ENCODE results near the gene WAC.
"Not testable (repeated sequence)": the region's sequence is repeated elsewhere in the genome, so short reads cannot be mapped to it uniquely, and the experiment has no call there.

Gene WAC, protein sequence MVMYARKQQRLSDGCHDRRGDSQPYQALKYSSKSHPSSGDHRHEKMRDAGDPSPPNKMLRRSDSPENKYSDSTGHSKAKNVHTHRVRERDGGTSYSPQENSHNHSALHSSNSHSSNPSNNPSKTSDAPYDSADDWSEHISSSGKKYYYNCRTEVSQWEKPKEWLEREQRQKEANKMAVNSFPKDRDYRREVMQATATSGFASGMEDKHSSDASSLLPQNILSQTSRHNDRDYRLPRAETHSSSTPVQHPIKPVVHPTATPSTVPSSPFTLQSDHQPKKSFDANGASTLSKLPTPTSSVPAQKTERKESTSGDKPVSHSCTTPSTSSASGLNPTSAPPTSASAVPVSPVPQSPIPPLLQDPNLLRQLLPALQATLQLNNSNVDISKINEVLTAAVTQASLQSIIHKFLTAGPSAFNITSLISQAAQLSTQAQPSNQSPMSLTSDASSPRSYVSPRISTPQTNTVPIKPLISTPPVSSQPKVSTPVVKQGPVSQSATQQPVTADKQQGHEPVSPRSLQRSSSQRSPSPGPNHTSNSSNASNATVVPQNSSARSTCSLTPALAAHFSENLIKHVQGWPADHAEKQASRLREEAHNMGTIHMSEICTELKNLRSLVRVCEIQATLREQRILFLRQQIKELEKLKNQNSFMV

DNA sequence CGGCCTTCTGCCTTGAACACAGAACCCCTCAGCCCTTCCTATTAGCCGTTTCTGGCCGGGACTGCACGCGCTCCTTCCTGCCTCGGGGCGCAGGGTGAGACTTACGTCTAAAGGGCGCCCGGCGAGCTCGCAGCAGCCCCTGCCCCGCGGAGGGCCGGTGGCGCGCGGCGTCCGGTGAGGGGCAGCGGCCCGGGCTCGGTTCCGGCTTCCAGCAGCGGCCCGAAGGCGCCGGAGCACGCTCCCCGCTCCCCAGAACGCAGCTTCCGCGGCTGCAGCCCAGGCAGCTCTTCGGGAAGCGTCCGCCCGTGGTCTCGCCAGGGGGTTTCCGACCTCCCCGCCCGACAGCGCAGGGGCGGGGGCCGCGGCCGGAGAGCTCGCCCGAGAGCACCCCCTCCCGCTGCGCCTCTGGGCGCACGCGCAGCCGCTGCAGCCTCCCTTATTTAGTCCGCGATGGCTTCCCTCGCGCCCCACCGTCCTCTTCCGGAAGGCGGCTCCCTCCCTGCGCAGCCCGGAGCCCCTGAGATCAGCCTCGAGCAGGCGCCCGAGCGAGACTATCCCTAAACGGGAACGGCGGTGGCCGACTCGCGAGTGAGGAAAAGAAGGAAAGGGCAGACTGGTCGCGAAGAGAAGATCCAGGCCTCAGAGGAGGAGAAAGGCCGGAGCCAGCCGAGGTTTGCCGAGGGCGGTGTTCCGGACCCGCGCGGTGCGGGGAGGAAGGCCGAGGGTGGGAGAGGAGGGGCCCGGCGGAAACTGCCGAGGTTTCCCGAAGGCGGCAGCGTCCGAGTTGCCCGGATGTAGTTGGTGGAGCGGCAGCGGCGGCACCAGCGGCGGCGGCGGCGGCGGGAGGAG, at the start of gene WAC:
Gene WAC (plus strand): TSS at position 782 of the 849 bp plus-strand sequence. CDS start 462 bp downstream, outside the sequence.
- peak; percentile 94 for DNase-seq (ENCODE audit: low read depth in 2 of 2)

DNA sequence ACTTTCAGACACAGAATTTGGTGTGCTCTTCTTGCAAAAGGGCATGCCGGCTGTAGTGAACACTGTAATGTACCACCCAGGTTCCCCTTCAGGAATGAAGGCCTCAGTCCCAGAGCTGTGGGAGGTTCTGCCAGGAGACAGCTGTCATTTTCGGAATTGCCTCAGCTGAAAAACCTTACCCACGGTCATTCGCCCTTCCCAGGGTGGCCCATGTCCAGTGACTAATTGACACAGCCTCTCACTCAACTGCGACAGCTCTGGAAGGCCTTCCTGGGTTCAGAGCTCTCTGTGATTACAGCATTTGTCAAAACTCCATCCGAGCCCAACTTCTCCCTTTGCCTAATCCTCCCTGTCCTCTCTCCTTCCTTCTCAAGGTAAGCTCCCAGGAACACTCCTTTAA, 43.7 kb upstream of the WAC start:
- no peak for DNase-seq (ENCODE audit: low read depth in 2 of 2)

DNA sequence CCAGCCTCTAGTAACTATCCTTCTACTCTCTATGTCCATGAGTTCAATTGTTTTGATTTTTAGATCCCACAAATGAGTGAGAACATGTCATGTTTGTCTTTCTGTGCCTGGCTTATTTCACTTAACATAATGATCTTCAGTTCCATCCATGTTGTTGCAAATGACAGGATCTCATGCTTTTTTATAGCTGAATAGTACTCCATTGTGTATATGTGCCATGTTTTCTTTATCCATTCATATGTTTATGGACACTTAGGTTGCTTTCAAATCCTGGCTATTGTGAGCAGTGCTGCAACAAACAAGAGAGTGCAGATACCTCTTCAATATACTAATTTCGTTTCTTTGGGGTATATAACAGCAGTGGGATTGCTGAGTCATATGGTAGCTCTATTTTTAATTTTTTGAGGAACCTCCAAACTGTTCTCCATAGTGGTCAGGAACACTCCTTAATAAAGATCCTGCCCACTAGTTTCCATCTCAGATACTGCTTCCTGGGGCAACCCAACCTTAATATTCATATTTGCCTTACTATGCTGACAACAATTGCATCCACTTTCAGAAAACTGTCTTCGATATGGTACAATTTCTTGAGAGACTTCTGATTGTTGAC, 42.6 kb upstream of the WAC start:
- not testable (repeated sequence) for DNase-seq (ENCODE audit: low read depth in 2 of 2)

DNA sequence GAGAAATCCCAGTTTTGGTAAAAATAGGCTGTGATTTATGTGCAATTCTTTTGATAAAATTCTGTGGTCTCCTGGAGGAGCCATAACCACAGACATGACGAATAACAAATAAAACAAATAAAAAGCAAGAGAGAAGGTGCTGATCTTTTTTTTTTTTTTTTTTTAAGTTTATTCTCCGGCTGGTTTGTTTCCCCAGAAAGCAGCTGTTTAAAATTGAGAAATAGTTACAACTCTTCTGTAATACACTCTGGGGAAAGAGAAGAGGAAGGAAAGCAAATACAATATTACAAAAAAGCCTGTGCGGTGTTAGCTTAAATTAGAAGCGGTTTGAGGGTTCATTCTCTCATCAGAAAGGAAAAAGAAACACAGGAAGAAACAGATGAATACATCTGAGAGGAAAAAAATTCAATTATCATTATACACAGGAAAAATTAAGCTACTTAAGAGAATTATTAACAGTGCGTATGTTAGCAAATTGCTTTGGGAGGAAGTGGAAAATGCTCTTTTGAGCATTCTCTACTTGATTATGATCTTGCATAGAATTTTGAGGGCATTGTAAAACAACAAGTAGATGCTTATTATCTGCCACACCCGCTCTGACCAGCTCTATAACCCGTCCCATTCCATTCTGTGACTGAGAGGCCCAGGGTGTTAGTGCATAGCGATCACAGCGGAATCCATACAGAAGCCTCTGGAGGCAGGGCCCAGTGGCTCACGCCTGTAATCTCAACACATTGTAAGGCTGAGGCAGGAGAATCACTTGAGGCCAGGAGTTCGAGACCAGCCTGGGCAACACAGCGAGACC, 40.6 kb upstream of the WAC start:
- no peak for DNase-seq (ENCODE audit: low read depth in 2 of 2)

DNA sequence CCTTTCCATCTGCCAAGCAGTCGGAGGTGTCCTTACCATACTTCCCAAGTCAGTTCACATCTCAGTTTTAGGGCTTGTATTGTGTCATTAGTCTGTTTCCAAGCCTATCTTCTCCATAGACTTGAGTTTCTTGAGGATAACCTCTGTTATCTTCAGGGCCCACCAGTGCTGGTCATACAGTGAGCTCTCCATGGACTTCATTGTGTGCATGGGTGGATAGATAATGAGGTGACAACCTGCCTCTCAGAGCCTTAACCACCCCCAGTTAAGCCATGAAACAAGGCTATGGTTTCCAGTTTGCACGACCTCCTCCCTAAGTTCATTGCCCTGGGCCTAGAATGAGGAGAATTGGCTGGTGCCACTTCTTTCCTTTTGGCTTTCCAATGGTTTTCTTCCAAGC, 38.5 kb upstream of the WAC start:
- DNase-seq (ENCODE audit: low read depth in 2 of 2): no peak

DNA sequence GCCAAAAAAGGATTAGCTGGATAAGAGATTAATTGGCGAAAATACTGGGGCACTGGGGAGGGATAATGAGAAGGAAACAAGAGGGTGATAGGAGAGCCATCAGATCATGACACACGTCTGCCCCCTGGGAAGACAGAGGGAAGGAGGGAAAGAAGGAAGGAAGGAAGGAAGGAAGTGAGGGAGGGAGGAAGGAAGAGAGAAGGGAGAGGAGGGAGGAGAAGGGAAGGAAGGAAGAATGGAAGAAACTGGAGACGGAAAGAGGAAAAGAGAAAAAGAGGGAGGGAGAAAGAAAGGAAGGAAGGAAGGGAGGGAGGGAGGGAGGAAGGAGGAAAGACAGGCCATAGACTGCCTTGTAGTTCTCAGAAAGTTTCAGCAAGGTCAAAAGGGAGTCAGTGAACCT, 37.8 kb upstream of the WAC start:
- DNase-seq (ENCODE audit: low read depth in 2 of 2): no peak

DNA sequence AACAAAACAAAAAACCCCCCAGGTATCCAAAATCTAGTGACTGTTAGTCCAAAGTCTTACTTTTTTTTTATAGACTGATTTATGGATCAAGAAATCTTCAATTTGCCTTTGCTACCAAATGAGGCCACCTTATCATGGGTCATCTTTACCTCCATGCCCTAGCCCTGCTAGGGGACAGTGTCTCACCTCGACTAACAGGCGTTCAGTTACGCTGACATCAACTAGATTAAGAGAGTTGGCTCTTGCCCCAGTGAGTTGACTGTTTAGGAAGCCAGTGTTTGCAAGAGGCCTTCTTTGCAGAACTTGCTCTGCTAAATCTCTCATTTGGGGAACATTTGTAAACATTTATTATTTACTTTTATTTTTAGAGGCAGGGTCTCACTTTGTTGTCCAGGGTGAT, 36.9 kb upstream of the WAC start:
- DNase-seq (ENCODE audit: low read depth in 2 of 2): no peak

DNA sequence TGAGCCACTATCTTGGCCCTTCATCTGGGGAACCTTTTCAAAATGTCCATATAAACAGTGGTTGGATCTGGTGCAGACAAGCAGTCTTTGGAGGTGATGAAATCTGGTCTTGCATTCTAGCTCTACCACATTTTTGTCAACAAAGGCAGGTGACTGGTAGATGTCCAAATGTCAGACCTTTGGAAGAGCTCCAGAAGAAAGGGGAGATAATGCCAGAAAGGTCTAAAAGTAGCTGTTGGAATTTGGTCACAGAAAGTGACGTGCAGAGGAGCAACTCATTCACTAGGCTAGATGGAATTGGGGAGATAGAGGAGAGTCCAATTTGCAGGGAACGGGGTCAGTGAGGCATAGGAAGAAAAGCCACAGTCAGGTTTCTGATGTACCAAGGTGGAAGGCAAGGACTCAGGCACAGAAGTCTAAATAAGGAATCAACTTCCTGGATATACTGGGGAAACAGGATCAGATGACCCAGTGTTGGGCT, 36.4 kb upstream of the WAC start:
- DNase-seq (ENCODE audit: low read depth in 2 of 2): no peak

DNA sequence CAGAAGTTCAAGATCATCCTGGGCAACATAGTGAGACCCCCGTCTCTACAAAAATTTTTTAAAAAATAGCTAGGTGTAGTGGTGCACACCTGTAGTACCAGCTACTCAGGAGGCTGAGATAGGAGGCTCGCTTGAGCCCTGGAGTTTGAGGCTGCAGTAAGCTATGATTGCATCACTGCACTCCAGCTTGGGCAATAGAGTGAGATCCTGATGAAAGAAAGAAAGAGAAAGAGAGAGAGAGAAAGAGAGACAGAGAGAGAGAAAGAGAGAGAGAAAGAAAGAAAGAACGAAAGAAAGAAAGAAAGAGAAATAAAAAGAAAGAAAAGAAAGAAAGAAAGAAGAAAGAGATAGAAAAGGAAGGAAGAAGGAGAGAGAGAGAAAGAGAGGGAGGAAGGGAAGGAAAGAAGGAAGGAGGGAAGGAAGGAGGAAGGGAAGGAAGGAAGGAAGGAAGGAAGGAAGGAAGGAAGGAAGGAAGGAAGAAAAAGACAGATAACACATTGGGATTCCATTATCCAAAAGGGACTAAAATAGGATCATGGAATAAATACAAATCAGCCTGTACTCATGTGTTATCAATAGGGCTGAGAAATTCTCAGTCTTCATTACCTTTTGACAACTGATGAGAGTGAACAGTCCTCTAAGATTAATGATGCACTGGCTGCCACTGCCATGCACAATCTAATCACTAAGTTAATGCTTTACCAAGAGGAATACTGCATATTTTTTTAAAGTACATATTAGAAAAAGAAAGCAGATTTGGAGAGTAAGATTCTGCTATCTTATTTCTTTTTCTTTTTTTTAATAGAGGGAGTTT, 35.4 kb upstream of the WAC start:
- DNase-seq (ENCODE audit: low read depth in 2 of 2): no peak

DNA sequence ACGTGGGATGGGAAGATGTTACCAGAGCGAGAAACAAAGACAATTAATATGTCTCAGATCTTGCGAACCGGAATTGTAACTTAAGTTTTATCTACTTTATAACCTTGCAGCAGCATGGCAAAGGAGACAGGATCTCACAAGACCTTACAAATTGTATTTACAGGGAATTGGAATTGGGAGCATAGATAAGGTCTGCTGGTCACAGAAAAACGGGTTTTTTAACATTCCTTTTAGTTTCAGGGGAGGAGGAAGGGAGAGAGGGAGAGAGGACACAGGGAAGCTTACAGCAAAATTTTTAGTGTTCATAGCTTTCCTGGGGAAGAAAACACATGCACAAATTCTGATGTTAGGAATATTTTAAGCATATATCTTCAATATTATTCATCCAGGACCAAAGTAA, 32.7 kb upstream of the WAC start:
- DNase-seq (ENCODE audit: low read depth in 2 of 2): not testable (repeated sequence)

DNA sequence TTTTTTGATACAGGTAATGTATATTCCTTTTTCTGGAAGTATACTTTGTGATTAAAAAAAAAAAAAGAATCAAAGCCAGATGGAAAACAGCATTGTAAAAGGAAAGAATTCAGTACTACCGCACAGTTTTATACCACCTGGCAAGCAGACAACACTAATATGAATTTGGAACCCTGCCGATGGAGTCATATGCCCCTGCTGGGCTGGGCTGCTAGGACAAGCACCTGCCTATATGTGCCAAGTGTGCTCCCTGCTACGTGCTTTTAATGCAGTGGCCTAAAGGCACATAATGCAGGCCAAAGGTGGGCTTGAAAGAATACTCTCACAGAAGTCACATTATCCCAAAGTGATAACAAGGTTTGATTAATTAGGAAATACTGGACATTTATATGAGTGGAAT, 29.8 kb upstream of the WAC start:
- no peak for DNase-seq (ENCODE audit: low read depth in 2 of 2)

DNA sequence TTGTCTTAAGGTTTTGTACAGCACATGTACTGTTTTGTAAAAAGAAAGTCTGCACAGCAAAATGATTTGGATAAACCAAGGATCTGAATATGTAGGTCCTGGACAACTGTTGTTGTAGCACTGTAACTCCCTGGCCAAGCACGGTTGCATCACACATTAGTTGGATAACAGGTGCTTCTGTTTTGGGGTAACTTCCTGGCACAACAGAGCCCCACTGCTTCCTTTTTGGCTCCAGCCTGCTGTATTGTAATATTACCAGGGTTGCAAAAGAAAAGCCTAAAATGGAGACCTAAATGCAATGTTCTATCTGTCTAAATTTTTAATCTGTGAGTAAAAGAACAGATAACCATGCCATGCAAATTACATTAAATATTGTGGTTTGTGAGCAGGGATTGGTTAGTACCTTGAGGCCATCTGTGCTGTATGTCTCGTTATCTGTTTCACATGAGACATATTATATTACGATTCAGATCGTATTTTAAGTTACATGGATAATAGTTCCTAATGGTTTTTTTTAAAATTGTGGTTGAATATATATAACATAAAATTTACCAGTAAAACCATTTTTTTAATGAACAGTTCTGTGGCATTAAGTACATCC, 27.5 kb upstream of the WAC start:
- no peak for DNase-seq (ENCODE audit: low read depth in 2 of 2)

DNA sequence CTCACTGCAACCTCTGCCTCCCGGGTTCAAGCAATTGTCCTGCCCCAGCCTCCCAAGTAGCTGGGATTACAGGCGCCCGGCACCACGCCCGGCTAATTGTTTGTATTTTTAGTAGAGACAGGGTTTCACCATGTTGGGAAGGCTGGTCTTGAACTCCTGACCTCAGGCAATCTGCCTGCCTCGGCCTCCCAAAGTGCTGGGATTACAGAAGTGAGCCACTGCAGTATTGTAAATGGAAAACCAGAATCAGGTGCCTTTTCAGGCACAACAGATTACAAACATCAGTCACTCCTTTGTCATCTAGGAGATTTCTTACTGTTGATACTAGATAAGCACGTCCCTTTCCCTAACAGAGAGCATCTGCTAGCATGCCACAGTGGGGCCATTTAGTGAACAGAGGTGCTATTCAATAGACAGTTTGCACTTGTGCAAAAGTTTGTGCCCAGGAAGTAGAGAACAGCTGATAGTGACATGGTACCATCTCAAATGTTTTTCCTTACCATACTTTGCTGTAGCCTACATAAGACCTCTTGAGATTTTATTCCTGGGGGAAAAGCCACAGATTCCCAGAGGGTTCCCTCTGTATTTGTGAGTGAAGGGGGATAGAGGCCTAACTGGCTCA, 24.5 kb upstream of the WAC start:
- DNase-seq (ENCODE audit: low read depth in 2 of 2): no peak

DNA sequence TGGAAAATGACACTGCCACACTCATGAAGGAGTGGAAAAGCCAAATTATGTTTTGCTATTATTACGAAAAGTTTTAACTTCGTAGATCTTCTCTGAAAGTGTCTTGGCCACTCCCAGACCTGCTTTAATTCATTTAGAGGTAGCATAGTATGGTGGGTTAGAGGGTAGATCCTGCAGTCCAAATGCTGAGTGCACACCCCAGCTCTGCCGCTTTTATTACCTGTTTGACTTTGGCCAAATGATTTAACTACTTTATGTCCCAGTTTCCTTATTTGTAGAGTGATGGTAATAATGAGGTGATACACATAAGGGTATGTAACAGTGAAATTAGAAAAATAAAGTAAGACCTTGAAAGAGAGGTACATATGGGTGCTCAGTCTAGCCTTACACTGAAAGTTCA, 23.6 kb upstream of the WAC start:
- no peak for DNase-seq (ENCODE audit: low read depth in 2 of 2)

DNA sequence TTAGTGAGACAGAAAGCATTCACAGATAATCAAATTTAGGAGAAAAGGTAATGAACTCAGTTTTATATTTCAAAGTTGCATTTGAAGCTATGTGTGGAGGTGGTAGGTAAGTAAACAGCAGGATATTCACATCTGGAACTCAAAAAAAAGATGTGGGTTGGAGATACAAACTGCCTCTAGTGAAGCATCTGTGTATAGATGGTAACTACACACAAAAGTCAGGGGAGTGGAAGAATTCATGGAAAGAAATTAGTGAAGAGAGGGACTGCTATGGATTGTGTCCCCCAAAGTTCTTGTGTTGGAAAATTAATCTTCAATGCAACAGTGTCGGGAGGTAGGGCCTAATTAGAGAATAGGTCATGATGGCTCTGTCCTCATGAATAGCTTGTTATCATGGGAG, 18.3 kb upstream of the WAC start:
- no peak for DNase-seq (ENCODE audit: low read depth in 2 of 2)

DNA sequence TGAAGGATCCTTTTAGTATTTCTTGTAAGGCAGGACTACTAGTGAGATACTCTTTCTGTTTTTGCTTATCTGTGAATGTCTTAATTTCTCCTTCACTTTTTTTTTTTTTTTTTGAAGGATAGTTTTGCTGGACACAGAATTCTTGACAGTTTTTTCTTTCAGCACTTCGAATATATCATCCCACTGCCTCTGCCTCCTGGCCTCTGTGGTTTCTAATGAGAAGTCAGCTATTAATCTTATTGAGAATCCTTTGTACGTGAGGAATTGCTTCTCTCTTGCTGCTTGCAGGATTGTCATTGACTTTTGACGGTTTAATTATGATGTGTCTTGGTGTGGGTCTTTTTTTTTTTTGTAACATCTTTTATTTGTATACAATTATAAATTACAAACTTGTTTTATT, 12.6 kb upstream of the WAC start:
- no peak for DNase-seq (ENCODE audit: low read depth in 2 of 2)

DNA sequence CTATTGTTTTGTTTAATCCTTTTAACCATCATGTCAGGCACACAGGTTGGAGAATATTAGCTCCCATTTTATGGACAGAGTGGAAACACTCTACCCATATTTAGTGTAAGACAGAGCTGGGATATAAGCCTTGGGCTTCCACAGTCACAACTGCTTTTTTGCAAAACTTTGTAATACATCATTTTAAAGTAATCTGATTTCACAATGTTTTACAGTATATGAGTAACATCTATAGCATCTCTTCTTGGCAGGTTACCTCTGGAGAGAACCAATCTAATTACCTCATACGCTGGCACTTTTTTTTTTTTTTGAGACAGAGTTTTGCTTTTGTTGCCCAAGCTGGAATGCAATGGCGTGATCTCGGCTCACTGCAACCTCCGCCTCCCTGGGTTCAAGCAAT, 12.1 kb upstream of the WAC start:
- not testable (repeated sequence) for DNase-seq (ENCODE audit: low read depth in 2 of 2)

DNA sequence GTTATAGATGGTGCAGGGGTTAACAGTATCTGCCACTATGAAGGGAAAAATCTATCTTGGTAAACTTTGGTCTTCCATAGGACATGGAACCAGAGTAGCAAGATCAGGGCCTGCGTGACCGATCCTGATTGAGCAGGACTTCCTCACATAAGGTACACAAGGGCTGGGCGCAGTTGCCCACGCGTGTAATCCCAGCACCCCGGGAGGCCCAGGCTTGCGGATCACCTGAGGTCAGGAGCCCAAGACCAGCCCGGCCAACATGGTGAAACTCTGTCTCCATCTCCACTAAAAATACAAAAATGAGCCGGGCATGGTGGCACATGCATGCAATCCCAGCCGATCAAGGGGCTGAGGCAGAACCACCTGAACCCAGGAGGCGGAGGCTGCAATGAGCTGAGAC, 11.0 kb upstream of the WAC start:
- not testable (repeated sequence) for DNase-seq (ENCODE audit: low read depth in 2 of 2)

DNA sequence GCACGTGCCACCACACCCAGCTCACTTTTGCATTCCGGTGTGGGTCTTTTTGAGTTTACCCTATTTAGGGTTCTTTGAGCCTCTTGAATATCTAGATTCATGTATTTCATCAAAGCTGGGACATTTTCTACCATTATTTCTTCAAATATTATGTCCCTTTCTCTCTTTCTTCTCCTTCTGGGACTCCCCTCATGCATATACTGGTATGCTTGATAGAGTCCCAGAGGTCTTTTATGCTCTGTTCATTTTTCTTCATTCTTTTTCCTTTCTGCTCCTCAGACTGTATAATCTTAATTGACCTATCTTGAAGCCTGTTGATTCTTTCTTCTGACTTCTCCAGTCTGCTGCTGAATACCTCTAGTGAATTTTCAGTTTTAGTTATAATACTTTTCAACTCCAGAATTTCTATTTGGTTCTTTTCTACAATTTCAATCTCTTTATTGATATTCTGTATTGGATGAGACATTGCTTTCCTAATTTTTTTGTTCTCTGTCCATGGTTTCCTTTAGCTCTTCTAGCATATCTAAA, 9.1 kb upstream of the WAC start:
- no peak for DNase-seq (ENCODE audit: low read depth in 2 of 2)
